ENCODE measurements around the gene CMIP. TPM values are rescaled to one million over a fixed set of nuclear protein-coding genes. Genes with fewer than 3 reads are reported as not detected.

The CMIP gene
- polyA plus RNA-seq, 1 donor from 2014 or later, result 15.1 TPM

GRCh38 chr16:81567087-81567486 is 122.5 kb downstream of the CMIP start:
- H3K9me2 ChIP-seq (ENCODE audit: insufficient read depth, low read length), result no peaks in the 10 kb centered on the region
- no peaks in the 10 kb centered on the region for H4K20me1 ChIP-seq (ENCODE audit: insufficient read depth)
- H3K79me2 ChIP-seq (replicated peaks; ENCODE audit: insufficient read depth, low read length), result peaks cover 37% of the 10 kb centered on the region
- H3K4me2 ChIP-seq (ENCODE audit: low read length), result no peak overlapping the region
- H3F3A ChIP-seq (ENCODE audit: insufficient read depth, low read length, poor library complexity, severe bottlenecking), result peaks cover 4% of the 10 kb centered on the region
- TF ChIP-seq MXI1 (conservative IDR thresholded peaks at IDR 0.05; ENCODE audit: poor library complexity, severe bottlenecking) (no peak), TAF1 (IDR thresholded peaks at IDR 0.05; ENCODE audit: low read depth) (no peak), SMC3 (conservative IDR thresholded peaks at IDR 0.05; ENCODE audit: poor library complexity) (no peak), RAD21 (conservative IDR thresholded peaks at IDR 0.05) (no peak), CTCF (IDR thresholded peaks at IDR 0.05; ENCODE audit: poor library complexity, severe bottlenecking) (no peak), EP300 (conservative IDR thresholded peaks at IDR 0.05; ENCODE audit: poor library complexity, severe bottlenecking) (no peak), REST (IDR thresholded peaks at IDR 0.05; ENCODE audit: borderline replicate concordance) (no peak), POLR2AphosphoS5 (IDR thresholded peaks at IDR 0.05) (no peak), EZH2 (IDR thresholded peaks at IDR 0.05; ENCODE audit: borderline replicate concordance, insufficient read depth, low read length, poor library complexity, severe bottlenecking) (no peak)
- no peaks in the 10 kb centered on the region for H3K27me3 ChIP-seq (ENCODE audit: insufficient read depth, low read depth, low read length)
- no peak overlapping the region for H3K9ac ChIP-seq (ENCODE audit: low read length)
- no peaks in the 10 kb centered on the region for H3K36me3 ChIP-seq (ENCODE audit: insufficient read depth, low read length)
- H3K4me3 ChIP-seq (ENCODE audit: low read length), result no peak overlapping the region
- H3K27ac ChIP-seq (ENCODE audit: low read length), result no peak overlapping the region
- H2AFZ ChIP-seq (ENCODE audit: low read depth, low read length), result no peak overlapping the region
- no peaks in the 10 kb centered on the region for H3K9me3 ChIP-seq (ENCODE audit: low read length)

GRCh38 chr16:81567987-81568748 is 123.6 kb downstream of the CMIP start:
- no peak overlapping the region for H3K4me2 ChIP-seq (ENCODE audit: low read length)
- peaks cover 34% of the 10 kb centered on the region for H3K79me2 ChIP-seq (replicated peaks; ENCODE audit: insufficient read depth, low read length)
- H4K20me1 ChIP-seq (ENCODE audit: insufficient read depth), result no peaks in the 10 kb centered on the region
- H3F3A ChIP-seq (ENCODE audit: insufficient read depth, low read length, poor library complexity, severe bottlenecking), result peaks cover 4% of the 10 kb centered on the region
- H3K9ac ChIP-seq (ENCODE audit: low read length), result peak overlapping the region; percentile 1
- H3K4me3 ChIP-seq (ENCODE audit: low read length), result no peak overlapping the region
- peak overlapping the region; percentile 23 for H3K27ac ChIP-seq (ENCODE audit: low read length)
- no peaks in the 10 kb centered on the region for H3K9me2 ChIP-seq (ENCODE audit: insufficient read depth, low read length)
- H3K9me3 ChIP-seq (ENCODE audit: low read length), result no peaks in the 10 kb centered on the region
- H3K27me3 ChIP-seq (ENCODE audit: insufficient read depth, low read depth, low read length), result no peaks in the 10 kb centered on the region
- TF ChIP-seq CTCF (IDR thresholded peaks at IDR 0.05; ENCODE audit: poor library complexity, severe bottlenecking), result no peak
- H2AFZ ChIP-seq (ENCODE audit: low read depth, low read length), result no peak overlapping the region
- no peaks in the 10 kb centered on the region for H3K36me3 ChIP-seq (ENCODE audit: insufficient read depth, low read length)
